Keratinocyte (primary cell): ENCODE results near the gene WDR1. TPM values are rescaled to one million over a fixed set of nuclear protein-coding genes. Genes with fewer than 3 reads are reported as not detected.

Experiments
- DNase-seq: peaks from one replicate; pipeline ENCODE4 v3.0.0-alpha.2; 2011; ENCODE audit warnings: low read depth, missing footprints, low spot score
- FAIRE-seq: peaks from 2 replicates; lab custom pipeline; 2011; peaks lifted over from hg19 to GRCh38; lab: Jason Lieb, UNC
- H2AFZ ChIP-seq: 2 replicates; pipeline ENCODE4 v1.6.0; 2012; ENCODE audit warnings: low read length, control low read depth, inconsistent platforms; ENCODE audit not compliant: control insufficient read depth
- H3K27ac ChIP-seq: 2 replicates; pipeline ENCODE4 v1.5.1; 2011; ENCODE audit warnings: low read length; ENCODE audit not compliant: control insufficient read depth, insufficient read depth
- H3K27me3 ChIP-seq: 3 replicates; pipeline ENCODE4 v1.6.0; 2011; ENCODE audit warnings: low read length; ENCODE audit not compliant: control insufficient read depth, insufficient read depth; ENCODE audit errors: extremely low read depth
- H3K36me3 ChIP-seq, 2 experiments: 2 replicates in 1 of 2; 3 replicates in 1 of 2; pipeline ENCODE4 v1.5.1; 2011; ENCODE audit warnings: low read length in 2 of 2, mild to moderate bottlenecking in 1 of 2; ENCODE audit not compliant: control insufficient read depth in 2 of 2, insufficient read depth in 2 of 2; ENCODE audit errors: extremely low read depth in 1 of 2
- H3K4me1 ChIP-seq: 3 replicates; pipeline ENCODE4 v1.5.1; 2011; ENCODE audit warnings: low read length; ENCODE audit not compliant: control insufficient read depth, insufficient read depth; ENCODE audit errors: extremely low read depth
- H3K4me2 ChIP-seq: 3 replicates; pipeline ENCODE4 v1.6.0; 2011; ENCODE audit warnings: low read depth, low read length; ENCODE audit not compliant: control insufficient read depth, insufficient read depth; ENCODE audit errors: extremely low read depth
- H3K4me3 ChIP-seq, 3 experiments: fragments of 200-600 bp in 1 of 3; sonication (generic) in 1 of 3; 2 replicates in 2 of 3; 3 replicates in 1 of 3; pipeline ENCODE4 v1.5.1; 2011 to 2016; ENCODE audit warnings: low read length in 3 of 3, mild to moderate bottlenecking in 3 of 3, control low read depth in 2 of 3, inconsistent platforms in 1 of 3, low read depth in 1 of 3, mixed read lengths in 1 of 3, mixed run types in 1 of 3, moderate library complexity in 1 of 3; ENCODE audit not compliant: control insufficient read depth in 2 of 3, insufficient read depth in 2 of 3; ENCODE audit errors: extremely low read depth in 1 of 3
- H3K79me2 ChIP-seq: 2 replicates; pipeline ENCODE4 v1.6.0; 2012; ENCODE audit warnings: low read length; ENCODE audit not compliant: control insufficient read depth, insufficient read depth
- H3K9ac ChIP-seq: 3 replicates; pipeline ENCODE4 v1.6.0; 2011; ENCODE audit warnings: low read length; ENCODE audit not compliant: control insufficient read depth, insufficient read depth; ENCODE audit errors: extremely low read depth
- H3K9me1 ChIP-seq: 3 replicates; pipeline ENCODE4 v1.6.0; 2011; ENCODE audit warnings: low read length; ENCODE audit not compliant: control insufficient read depth, insufficient read depth; ENCODE audit errors: extremely low read depth
- H3K9me3 ChIP-seq: 2 replicates; pipeline ENCODE4 v1.5.1; 2012; ENCODE audit warnings: low read depth, low read length; ENCODE audit not compliant: control insufficient read depth
- H4K20me1 ChIP-seq: 3 replicates; pipeline ENCODE4 v1.6.0; 2011; ENCODE audit warnings: low read length; ENCODE audit not compliant: control insufficient read depth, insufficient read depth; ENCODE audit errors: extremely low read depth
- CTCF ChIP-seq, 3 experiments: IDR thresholded peaks in 1 of 3; conservative IDR thresholded peaks in 1 of 3; optimal IDR thresholded peaks in 1 of 3; 2 replicates in 2 of 3; 3 replicates in 1 of 3; pipeline versions ENCODE3 to v1.5.1; 2011; ENCODE audit warnings: low read length in 3 of 3, mild to moderate bottlenecking in 3 of 3, moderate library complexity in 2 of 3, control low read depth in 1 of 3, inconsistent platforms in 1 of 3; ENCODE audit not compliant: insufficient read depth in 2 of 3; ENCODE audit errors: extremely low read depth in 1 of 3
- EZH2 ChIP-seq: IDR thresholded peaks from one replicate; pipeline ENCODE4 v1.6.1; 2012; ENCODE audit warnings: inconsistent platforms, mild to moderate bottlenecking, low read length, moderate library complexity
- dilution Hi-C: fragments of 300-500 bp; cut with MboI; formaldehyde crosslinking; loops from one replicate; pipeline ENCODE4 v1.7.0; 2020; ENCODE audit warnings: low sequenced_read_pairs; ENCODE audit not compliant: extremely low pct_ligation_motif_present
- polyA plus RNA-seq, 5 experiments: library from polyadenylated mRNA; depleted of rRNA in 3 of 5; stranded (reverse) in 3 of 5; stranded (forward) in 1 of 5; unstranded in 1 of 5; fragments of >200 nt; gene quantifications; 1 replicate in 1 of 5; 2 replicates in 3 of 5; 3 replicates in 1 of 5; pipeline versions ENCODE4 v1.2.1 to v1.2.3, GENCODE V29; 2011 to 2012; ENCODE audit warnings: missing spikeins in 2 of 5, low read depth in 1 of 5, low replicate concordance in 1 of 5

WDR1 gene
- polyA plus RNA-seq, 1 donor (not counting 4 experiments of a cell fraction or from before 2014, with no cell fraction given): 423 TPM

GRCh38 chr4:10105421-10105820 lies 11.2 kb downstream of the WDR1 start:
- Histone ChIP-seq H3K9me3 (no peaks in the 10 kb centered on the region), H3K36me3 (peaks cover 45 to 64% of the 10 kb centered on the region in 2 experiments), H2AFZ (no peak overlapping the region), H3K79me2 (peaks cover 95% of the 10 kb centered on the region), H3K4me2 (peak overlapping the region; percentile 68), H3K27me3 (no peaks in the 10 kb centered on the region), H3K27ac (peak overlapping the region; percentile 27), H3K4me1 (peaks cover 80% of the 10 kb centered on the region), H3K9me1 (peaks cover 26% of the 10 kb centered on the region), H3K9ac (no peak overlapping the region), H3K4me3 (peak overlapping the region in 1 of 3 experiments; percentile 15), H4K20me1 (peaks cover 75% of the 10 kb centered on the region)
- FAIRE-seq (peak; percentile 36), DNase-seq (no peak)
- dilution Hi-C loops: no loop called here
- no peak for TF ChIP-seq CTCF (optimal IDR thresholded peaks at IDR 0.05 in 1 of 3, IDR thresholded peaks at IDR 0.05 in 1 of 3, conservative IDR thresholded peaks at IDR 0.05 in 1 of 3; ENCODE audit: extremely low read depth in 1 of 3, insufficient read depth in 2 of 3, low read length in 3 of 3)
- no peak for TF ChIP-seq EZH2

GRCh38 chr4:10104991-10105276 lies 11.7 kb downstream of the WDR1 start:
- H3K27me3 ChIP-seq: no peaks in the 10 kb centered on the region
- peaks cover 95% of the 10 kb centered on the region for H3K79me2 ChIP-seq
- H3K9me1 ChIP-seq: peaks cover 23% of the 10 kb centered on the region
- dilution Hi-C loops: no loop called here
- DNase-seq (no peak), FAIRE-seq (no peak)
- peaks cover 75% of the 10 kb centered on the region for H4K20me1 ChIP-seq
- TF ChIP-seq EZH2 (no peak), CTCF (optimal IDR thresholded peaks at IDR 0.05 in 1 of 3, IDR thresholded peaks at IDR 0.05 in 1 of 3, conservative IDR thresholded peaks at IDR 0.05 in 1 of 3; ENCODE audit: extremely low read depth in 1 of 3, insufficient read depth in 2 of 3, low read length in 3 of 3) (no peak)
- no peak overlapping the region for H3K9ac ChIP-seq
- H3K36me3 ChIP-seq: peaks cover 44 to 64% of the 10 kb centered on the region in 2 experiments
- H2AFZ ChIP-seq: no peak overlapping the region
- peaks cover 78% of the 10 kb centered on the region for H3K4me1 ChIP-seq
- no peaks in the 10 kb centered on the region for H3K9me3 ChIP-seq
- no peak overlapping the region for H3K4me2 ChIP-seq
- H3K27ac ChIP-seq: peak overlapping the region; percentile 26
- H3K4me3 ChIP-seq: no peak overlapping the region
